ENCODE data around the gene RBPJL. TPM values are rescaled to one million over a fixed set of nuclear protein-coding genes. Genes with fewer than 3 reads are reported as not detected.

RBPJL gene
- total and polyA plus RNA-seq, 3 donors from 2014 or later = 0.26 to 1.1 (median 0.43) TPM

- H3K4me3 ChIP-seq = no peak overlapping the region
- peaks cover 6% of the 10 kb centered on the region for H3K4me1 ChIP-seq
- TF ChIP-seq POLR2A (IDR thresholded peaks at IDR 0.05) = no peak
- TF ChIP-seq CTCF (IDR thresholded peaks at IDR 0.05) = no peak
- intact Hi-C loops (cut with DNase I; ENCODE audit: low total_unique reads) = no loop called here
- no peaks in the 10 kb centered on the region for H3K27me3 ChIP-seq
- H3K36me3 ChIP-seq (ENCODE audit: low read depth, missing control alignments) = no peaks in the 10 kb centered on the region
- no peak for DNase-seq
- H3K9me3 ChIP-seq = no peaks in the 10 kb centered on the region
- no peak overlapping the region for H3K27ac ChIP-seq
Observed at GRCh38 chr20:45367126-45367525, 60.5 kb downstream of the RBPJL start.

Other genes starting within 250 kb of the RBPJL start
- gene KCNS1, start 205.7 kb upstream of the RBPJL start, total RNA-seq = 1 to 10 TPM; 4.6 to 7.7 TPM
- gene KCNS1, start 205.7 kb upstream of the RBPJL start, polyA plus RNA-seq (ENCODE audit: insufficient read depth, low read depth, low replicate concordance) = 2.1 TPM
- gene WFDC5, start 191.7 kb upstream of the RBPJL start, total RNA-seq = 1 to 10 TPM in 1 of 2 donors, under 1 TPM in 1; 0.87 to 1.4 TPM
- gene WFDC5, start 191.7 kb upstream of the RBPJL start, polyA plus RNA-seq (ENCODE audit: insufficient read depth, low read depth, low replicate concordance) = 2.1 TPM
- gene WFDC12, start 182.4 kb upstream of the RBPJL start, total RNA-seq = not detected
- gene WFDC12, start 182.4 kb upstream of the RBPJL start, polyA plus RNA-seq (ENCODE audit: insufficient read depth, low read depth, low replicate concordance) = not detected
- gene PI3, start 131.9 kb upstream of the RBPJL start, total RNA-seq = 1 to 10 TPM in 1 of 2 donors, not detected in 1; 1.2 TPM
- 0.94 TPM for gene PI3, start 131.9 kb upstream of the RBPJL start, polyA plus RNA-seq (ENCODE audit: insufficient read depth, low read depth, low replicate concordance)
- not detected for gene SEMG1, start 99.8 kb upstream of the RBPJL start, total RNA-seq
- gene SEMG1, start 99.8 kb upstream of the RBPJL start, polyA plus RNA-seq (ENCODE audit: insufficient read depth, low read depth, low replicate concordance) = not detected
- gene SEMG2, start 85.5 kb upstream of the RBPJL start, total RNA-seq = not detected
- gene SEMG2, start 85.5 kb upstream of the RBPJL start, polyA plus RNA-seq (ENCODE audit: insufficient read depth, low read depth, low replicate concordance) = not detected
- gene SLPI, start 52.3 kb upstream of the RBPJL start, total RNA-seq = 1 to 10 TPM; 6.9 to 8.2 TPM
- gene SLPI, start 52.3 kb upstream of the RBPJL start, polyA plus RNA-seq (ENCODE audit: insufficient read depth, low read depth, low replicate concordance) = 104 TPM
- 1 to 10 TPM; 2.8 to 3.5 TPM for gene MATN4, start 1.5 kb downstream of the RBPJL start, total RNA-seq
- gene MATN4, start 1.5 kb downstream of the RBPJL start, polyA plus RNA-seq (ENCODE audit: insufficient read depth, low read depth, low replicate concordance) = 1.1 TPM
- 100 to 1,000 TPM; 191 to 234 TPM for gene SDC4, start 41.6 kb downstream of the RBPJL start, total RNA-seq
- 124 TPM for gene SDC4, start 41.6 kb downstream of the RBPJL start, polyA plus RNA-seq (ENCODE audit: insufficient read depth, low read depth, low replicate concordance)
- 10 to 100 TPM; 33.1 to 34.6 TPM for gene SYS1, start 56.3 kb downstream of the RBPJL start, total RNA-seq
- 20.0 TPM for gene SYS1, start 56.3 kb downstream of the RBPJL start, polyA plus RNA-seq (ENCODE audit: insufficient read depth, low read depth, low replicate concordance)
- 10 to 100 TPM in 1 of 2 donors, 1 to 10 TPM in 1; 6.4 to 12.3 TPM for gene TP53TG5, start 71.5 kb downstream of the RBPJL start, total RNA-seq
- gene TP53TG5, start 71.5 kb downstream of the RBPJL start, polyA plus RNA-seq (ENCODE audit: insufficient read depth, low read depth, low replicate concordance) = 28.2 TPM
- gene DBNDD2, start 101.4 kb downstream of the RBPJL start, total RNA-seq = 10 to 100 TPM in 1 of 2 donors, 1 to 10 TPM in 1; 7.9 to 10.0 TPM
- 39.3 TPM for gene DBNDD2, start 101.4 kb downstream of the RBPJL start, polyA plus RNA-seq (ENCODE audit: insufficient read depth, low read depth, low replicate concordance)
- gene PIGT, start 109.3 kb downstream of the RBPJL start, total RNA-seq = 100 to 1,000 TPM; 115 to 140 TPM
- gene PIGT, start 109.3 kb downstream of the RBPJL start, polyA plus RNA-seq (ENCODE audit: insufficient read depth, low read depth, low replicate concordance) = 137 TPM
- gene WFDC2, start 162.9 kb downstream of the RBPJL start, total RNA-seq = 10 to 100 TPM in 1 of 2 donors, 1 to 10 TPM in 1; 6.1 to 32.0 TPM
- 37.6 TPM for gene WFDC2, start 162.9 kb downstream of the RBPJL start, polyA plus RNA-seq (ENCODE audit: insufficient read depth, low read depth, low replicate concordance)
- gene SPINT3, start 208.8 kb downstream of the RBPJL start, total RNA-seq = not detected
- gene SPINT3, start 208.8 kb downstream of the RBPJL start, polyA plus RNA-seq (ENCODE audit: insufficient read depth, low read depth, low replicate concordance) = not detected
- gene WFDC6, start 232.6 kb downstream of the RBPJL start, total RNA-seq = 10 to 100 TPM; 75.6 to 83.3 TPM
- gene WFDC6, start 232.6 kb downstream of the RBPJL start, polyA plus RNA-seq (ENCODE audit: insufficient read depth, low read depth, low replicate concordance) = 24.9 TPM
- gene EPPIN, start 240.6 kb downstream of the RBPJL start, total RNA-seq = 100 to 1,000 TPM; 185 to 222 TPM
- gene EPPIN, start 240.6 kb downstream of the RBPJL start, polyA plus RNA-seq (ENCODE audit: insufficient read depth, low read depth, low replicate concordance) = 251 TPM

Measured in testis (tissue), 3 donors.